T-helper 9 cell (primary cell): ENCODE data around the gene ERC2.

Experiments
- DNase-seq: peaks from one replicate; pipeline ENCODE4 v3.0.0-alpha.2; 2020

The ERC2 gene

DNA sequence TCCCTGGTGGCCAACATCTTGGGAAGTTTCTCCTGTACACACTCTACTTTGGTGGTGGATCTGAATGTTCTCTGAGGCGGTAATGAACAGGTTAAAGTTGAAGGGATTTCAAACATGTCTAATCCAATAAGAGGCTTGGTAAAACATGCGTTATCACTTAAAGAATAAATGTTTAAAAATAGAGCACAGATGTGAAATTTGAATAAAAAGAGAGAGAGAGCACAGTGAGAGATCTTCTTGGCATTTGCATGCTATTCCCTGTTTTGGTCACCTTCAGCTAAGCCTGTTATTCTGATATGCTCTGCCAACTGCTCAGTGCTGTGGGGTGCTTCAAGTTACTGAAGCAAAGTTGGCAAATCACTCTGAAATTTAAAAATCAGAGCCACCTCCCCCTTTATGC is 743.4 kb downstream of the ERC2 start:
- DNase-seq, result no peak

DNA sequence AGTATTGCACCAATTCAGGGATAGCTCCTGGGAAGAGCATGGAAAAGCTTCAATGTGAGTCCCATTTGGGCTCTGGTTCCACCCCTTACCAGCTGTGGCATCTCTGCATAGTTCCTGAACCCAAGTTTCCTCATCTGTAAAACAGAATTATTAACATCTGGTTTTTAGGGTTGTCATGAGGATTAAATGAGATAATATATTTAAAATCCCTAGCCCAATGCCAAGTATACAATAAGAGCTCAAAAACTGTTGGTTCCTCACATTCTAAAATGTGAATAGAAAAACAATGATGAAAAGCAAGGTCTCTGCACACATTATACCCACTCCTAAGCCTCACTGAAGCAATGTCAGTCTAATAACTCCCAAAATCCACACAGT is 743.9 kb downstream of the ERC2 start:
- no peak for DNase-seq

DNA sequence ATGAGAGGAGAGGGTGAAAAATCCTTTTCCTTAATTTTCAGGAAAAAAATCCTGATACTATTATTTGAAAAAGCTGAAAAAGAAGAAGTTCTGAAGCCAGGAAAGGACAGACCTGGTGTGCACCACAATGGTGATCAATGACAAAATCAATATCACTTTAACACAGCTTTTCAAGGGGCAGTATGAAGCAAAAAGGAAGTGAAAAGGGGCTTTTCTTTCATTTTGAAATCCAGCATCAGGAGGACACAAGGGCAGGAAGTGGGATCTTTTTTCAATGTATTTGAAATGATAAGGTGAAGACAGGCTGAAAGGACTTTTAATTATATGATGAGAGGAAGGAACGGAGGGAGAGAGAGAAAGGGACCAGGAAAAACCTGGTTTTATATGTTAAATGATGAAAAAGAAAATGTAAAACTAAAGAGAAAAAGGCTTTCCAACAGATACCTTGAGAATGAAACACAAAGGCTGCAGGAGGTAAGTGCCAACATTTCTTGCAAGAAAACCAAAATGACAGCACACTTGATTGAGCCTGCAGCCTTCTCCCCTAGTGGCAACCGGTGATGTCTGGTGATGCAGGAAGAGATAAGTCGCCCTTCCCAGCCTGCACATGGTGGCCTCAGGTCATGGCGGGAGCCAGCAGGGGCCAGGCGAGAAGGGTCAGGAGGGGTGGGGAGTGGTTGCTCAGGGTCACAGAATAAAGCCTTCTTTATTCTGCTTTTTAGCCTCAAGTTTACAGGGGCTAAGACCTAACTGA is 744.4 kb downstream of the ERC2 start:
- DNase-seq, result no peak

DNA sequence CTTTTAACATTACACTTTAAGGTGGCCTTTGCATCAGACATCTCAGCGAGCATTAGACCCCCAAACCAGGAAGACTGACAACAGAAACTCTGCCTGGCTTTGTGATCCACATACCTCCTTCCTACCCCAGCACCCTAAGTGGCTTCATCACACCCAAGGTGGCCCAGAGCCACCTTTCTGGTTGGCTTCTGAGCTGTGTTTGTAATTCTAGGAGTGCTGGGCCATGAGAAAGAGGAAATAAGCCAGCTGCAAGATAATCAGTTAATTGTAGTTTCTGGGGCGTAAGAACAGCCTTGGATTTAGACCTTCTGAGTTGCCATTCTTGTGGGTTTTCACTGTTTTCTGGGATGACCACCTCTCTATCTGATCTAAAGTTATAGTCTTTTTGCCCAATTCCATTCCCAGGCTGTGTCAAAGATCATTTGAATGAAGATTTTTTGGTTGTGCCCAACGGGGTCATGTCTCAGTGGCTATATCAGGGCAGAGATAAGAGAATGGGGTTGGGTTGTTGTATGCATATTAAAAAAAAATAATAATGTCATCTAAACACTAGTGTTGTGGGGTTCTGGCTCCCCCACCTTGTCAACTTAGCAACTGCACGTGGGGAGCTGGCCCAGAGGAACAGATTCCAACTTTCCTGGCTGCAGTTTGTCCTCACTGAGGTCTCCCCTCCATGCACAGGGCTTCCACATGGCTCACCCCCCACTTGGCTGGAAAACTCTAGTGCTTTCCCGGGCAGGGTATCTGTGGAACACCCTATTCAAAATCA is 746.4 kb downstream of the ERC2 start:
- no peak for DNase-seq

DNA sequence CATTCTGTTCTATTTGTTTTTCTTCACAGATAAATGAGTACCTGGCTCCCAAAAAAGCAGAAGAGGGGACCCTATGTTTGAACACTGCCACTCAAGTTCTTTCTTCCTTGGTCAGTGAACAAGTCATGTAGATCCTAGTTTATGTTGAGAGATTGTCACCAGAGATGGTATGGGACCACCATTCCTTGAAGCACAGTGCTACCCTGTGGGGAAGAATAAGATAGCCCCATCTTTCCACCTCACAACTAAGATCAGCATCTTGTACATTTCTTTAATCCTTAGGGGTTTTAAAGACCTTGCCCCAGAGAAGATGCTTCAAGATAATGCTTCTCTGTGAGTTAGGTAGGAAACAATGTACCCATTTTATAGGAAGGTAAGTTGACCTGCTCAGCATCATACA is 747.7 kb downstream of the ERC2 start:
- DNase-seq, result no peak

DNA sequence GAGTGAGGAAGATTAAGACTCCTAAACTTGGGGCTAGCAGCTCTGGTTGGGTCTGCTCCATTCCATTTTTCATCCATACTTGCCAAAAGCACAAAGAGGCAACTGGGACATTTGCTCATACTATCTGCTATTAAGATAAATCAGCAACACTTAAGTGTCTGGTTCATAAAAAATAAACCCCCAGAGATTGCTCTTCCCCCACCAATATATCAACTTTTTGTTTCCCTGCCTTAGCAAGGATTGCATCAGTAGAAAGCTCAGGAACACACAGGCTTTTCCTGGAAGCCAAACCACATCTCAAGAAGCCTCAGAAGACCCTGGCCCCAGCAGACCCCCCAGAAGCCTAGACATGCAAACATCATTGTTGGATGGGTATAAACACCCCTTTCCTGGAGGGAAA is 748.8 kb downstream of the ERC2 start:
- DNase-seq, result no peak

DNA sequence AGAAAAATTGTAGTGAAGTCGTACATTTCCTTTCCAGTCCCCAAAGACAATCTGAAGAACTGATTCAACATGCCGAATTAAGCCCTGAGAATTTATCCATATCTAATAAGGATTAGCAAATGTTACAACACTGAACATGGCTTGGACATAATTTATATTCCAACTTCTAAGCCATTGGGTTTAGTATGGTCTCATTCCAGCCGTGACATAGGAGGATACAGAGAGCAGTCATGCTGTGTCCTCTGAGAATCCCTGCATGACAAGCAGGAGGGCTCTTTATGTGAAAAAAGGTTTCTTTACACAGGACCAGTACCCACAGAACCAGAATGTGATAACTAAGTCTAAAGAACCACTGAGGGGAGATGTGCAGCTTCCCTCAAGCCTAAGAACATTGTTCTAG is 749.3 kb downstream of the ERC2 start:
- DNase-seq, result no peak

DNA sequence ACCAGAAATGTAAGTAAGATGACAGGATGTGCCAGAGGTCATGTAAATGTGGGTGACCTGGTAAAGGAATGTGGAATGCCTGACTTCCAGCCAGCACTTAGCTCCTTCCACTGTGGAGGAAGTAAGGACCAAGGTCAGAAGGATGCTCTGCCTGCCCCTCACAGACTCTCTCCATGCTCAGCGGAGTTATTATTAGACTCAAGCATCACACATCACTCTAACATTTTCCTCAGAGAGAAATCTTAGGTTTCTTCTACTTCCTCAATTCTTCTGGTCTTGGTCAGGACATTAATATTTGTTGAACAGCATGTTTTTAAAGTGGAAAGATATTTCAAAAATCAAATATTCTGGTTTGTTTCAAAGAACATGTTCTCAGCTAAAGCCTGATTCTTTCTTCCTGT is 749.7 kb downstream of the ERC2 start:
- DNase-seq, result no peak

DNA sequence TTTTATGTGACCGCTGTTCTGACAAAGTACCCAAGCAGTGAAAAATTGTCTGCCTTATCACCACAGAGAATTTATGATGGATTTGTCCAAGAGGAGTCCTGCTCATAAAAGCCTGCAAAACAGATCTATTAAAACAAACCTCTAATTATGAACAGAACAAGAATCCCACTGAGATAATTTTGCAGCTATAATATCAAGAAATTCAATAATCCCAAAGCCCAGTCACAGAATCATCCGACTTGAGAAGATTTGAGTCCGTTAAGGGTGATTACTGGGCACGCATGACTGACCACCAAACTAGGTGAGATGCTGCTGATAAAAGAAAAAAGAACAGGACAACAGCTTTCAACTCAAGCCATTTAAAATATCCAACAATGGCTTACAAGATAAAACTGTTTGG is 750.2 kb downstream of the ERC2 start:
- no peak for DNase-seq

DNA sequence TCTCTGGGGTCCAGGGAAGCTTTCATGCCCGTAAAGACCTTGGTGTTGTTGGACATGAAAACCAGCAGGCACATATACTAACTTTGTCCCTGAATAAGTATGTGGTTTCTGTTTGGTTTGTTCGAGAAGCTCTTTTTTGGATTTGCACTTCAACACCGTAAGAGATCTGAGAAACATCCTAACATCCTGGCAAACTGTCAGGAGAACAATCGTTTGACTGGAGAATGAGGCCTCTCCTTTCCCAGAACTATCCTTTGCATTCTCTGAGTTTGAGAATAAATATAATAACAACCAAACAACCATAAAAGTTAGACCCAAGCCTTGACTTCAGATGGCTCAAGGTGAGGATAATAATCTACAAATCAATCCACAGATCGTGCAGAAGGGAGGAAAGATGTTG is 750.8 kb downstream of the ERC2 start:
- DNase-seq, result no peak

DNA sequence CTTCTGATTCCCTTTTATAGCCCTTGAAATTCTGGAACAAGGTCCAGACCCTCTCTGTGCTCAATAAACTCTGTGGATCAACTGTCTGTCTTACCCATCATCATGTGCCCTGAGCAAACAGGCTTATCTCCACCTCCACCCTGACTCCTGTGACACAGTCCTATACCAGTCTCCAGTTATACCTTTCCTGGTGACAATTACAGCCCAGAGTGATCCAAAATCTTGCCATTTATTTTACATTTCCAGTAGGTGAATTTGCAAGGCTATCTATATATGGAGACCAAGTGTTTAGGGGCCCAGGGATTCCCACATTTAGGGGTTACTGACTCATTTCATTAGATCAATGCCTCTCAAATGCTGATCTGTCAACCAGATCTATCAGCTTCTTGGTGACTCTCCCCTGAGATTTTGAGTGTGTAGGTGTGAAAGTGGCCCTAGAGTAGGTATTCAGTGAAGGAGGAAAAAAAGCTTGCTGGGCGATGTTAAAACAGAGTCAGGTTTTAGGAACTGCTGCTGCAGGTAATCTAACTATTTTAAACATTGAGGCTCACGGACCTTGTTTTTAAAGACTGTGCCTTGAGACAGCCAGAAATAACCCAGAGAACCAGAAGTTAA is 751.5 kb downstream of the ERC2 start:
- no peak for DNase-seq

DNA sequence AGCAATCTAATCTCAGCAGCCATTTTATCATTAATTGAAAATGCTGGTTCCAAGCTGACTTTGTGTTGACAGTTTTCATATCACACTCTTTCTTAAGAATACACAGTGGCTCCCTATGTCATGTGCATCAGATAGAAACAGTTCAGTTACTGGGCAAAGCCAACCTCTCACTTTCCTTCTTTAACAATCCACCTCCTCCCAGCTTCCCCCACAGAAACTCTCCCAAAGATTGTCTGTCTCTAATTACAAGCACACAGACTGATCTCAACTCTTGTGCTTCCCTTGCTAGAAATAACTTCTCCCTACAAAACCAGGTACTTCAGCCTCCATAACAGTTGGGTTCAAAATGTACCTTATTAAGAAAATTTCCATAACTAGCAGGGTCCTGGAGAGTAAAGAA is 752.2 kb downstream of the ERC2 start:
- no peak for DNase-seq

DNA sequence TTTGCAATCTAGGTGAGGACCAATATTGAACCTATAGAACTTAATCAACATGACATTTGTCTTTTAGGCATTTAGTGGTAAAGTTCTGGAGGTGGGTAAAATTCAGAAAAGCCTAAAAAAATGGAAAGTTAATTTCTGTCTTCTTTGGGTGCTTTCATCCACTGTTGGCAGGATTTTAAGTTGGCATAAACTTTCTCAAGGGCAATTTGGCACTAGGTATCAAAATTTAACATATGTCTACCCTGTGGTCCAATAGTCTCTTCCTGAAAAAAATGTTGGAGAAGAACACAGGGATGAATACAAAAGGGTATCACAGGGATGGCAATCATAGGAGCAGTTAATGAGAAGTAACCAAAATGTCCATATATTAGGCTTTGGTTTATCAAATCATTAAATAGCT is 754.2 kb downstream of the ERC2 start:
- DNase-seq, result no peak

DNA sequence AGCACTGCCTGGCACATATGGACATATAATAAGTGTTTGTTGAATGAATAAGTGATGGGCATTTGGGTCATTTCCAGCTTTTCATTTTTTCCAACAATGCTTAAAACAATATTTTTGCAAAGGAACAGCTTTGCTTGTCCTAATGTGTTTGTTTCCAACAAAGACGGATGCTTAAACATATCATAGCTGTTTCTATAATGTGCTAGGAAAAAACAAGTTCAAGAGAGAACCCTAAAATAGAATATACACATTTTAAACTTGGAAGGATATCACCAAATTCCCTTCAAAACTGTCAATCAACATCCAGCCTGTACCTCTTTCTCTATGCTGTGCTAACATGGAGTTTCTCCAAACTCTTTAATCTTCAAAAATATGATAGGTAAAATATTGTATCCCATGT is 756.6 kb downstream of the ERC2 start:
- DNase-seq, result no peak

DNA sequence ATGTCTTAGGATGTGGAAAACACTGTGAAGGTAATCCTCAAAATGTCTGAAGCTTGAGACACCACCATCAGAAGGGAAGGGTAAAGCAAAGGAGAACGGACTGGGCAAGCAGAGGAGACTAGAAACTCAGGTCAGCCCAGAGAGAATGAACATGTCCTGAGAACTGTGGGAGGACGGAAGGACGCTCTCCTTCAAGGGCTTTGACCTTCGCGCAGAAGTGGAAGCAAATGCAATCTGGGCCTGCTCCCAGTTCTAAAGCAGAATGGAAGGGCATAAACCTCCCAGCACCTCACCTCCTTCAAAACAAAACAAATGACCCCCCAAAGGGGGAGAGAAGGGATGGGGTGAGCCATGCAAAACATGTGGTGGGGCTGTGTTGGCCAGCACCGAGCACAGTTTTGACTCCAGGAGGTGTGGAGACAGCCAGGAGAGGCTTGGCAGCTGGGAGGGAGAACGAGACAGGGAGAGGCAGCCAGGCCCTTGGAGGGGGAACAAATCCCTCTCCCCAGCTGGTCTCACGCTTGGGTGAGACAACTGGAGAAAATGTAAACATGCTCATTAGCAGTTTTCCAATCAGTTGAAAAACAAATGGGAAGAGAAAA is 758.8 kb downstream of the ERC2 start:
- DNase-seq, result no peak

DNA sequence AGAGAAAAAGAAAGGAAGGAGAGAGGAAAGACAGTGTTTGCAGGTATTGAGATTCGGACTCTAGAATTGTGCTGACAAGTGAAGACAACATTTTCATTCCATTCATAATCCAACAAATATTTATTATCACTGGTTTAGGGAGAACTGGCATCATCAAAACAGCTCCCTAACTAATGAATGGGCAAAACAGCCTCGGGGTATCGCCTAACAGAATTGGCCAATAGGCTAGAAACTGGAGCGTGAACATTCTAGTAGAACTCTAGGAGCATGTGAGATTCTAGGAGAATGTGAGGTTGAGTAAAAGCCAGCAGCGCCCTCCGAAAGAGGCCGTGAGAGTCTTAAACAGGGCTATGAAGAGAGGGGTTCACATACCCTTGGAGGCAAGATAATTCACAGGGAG is 759.3 kb downstream of the ERC2 start:
- DNase-seq, result no peak

DNA sequence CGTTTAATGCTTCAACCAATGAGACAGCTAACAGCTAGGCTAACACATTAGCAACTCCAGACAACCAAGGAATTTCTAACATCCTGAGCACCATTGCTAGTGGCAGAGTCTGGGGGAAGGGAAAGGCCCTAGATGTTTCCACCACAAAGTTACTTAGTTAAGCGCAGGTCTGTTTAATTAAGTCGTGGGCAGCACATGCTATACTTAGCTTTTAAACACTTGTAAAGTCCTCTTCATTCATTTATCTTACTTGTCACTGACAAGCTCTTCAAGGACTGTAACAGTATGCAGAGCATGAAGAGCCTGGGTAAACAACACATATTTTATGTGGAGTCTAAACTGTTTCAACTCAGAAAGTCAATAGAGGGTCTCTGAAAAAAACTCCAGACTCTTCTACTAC is 760.0 kb downstream of the ERC2 start:
- no peak for DNase-seq

DNA sequence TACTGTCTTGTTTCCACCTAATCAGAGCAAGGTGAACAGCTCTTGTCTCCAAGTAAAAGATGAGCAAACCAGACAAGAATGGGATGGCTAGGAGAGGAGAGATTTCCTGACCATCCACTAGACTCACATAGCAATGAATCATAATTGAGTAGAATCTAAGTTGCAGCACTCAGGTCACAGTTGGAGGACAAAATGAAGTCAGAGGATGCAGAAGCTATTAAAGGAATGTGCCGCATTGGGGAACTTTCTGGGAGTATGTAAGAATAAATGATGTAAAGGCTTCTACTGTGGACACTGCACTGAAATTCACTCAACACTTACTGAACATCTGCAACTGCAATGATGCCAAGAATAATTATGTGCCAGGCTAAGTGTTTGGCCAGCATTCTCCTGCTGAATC is 763.7 kb downstream of the ERC2 start:
- no peak for DNase-seq

DNA sequence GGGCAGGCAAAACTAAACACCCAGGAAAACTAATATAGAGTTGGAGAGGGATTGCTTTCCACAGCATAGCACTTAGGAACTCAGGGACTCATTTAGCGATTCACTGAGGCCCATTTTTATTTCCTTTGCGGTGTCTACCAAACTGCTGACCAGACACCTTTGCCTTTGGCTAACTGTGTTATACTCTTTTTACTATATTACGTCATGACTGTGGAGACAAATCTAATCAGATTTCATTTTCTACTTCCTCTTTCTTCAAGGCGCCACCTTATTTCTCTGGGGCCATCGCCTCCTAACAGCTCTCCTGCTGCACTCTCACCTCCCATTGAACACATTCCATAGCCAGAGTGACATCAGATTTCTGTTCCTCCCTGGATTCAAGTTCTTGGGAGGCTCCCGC is 765.4 kb downstream of the ERC2 start:
- no peak for DNase-seq

DNA sequence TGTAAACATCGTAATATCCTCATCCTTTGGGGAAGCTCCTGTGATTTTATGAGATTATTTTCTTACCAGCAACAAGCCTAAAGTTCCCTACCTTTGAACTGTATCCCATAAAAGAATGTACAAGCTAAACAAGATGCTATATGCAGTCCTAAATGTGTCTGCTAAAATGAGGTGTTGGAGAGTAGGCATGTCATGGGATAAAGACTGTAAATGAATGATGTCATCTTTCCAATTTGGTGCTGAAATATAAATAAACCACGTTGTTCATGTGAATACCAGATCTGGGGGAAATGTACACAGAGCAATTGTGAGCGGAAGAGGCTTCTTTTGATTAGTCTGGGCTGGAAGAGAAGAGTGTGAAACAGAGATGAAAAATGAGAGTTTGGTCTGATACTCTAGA is 766.3 kb downstream of the ERC2 start:
- DNase-seq, result no peak

DNA sequence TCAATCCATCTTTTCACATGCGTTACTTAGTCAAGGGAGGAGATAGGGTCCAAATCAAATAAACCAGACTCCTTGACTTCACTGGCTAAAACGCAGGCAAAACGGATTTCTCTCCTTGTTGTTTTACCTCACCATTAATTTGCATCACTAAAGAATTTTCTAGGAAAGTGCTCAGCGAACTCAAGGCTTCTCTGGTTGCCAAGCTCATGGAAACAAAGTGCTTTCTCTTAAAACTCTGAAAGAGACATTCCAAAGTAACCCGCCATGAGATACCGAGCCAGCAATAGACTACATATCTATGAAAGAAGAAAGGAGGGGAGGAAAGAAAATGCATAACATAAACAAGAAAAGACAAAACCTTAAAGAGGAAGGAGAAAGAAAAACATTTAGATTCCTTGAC is 769.4 kb downstream of the ERC2 start:
- no peak for DNase-seq

DNA sequence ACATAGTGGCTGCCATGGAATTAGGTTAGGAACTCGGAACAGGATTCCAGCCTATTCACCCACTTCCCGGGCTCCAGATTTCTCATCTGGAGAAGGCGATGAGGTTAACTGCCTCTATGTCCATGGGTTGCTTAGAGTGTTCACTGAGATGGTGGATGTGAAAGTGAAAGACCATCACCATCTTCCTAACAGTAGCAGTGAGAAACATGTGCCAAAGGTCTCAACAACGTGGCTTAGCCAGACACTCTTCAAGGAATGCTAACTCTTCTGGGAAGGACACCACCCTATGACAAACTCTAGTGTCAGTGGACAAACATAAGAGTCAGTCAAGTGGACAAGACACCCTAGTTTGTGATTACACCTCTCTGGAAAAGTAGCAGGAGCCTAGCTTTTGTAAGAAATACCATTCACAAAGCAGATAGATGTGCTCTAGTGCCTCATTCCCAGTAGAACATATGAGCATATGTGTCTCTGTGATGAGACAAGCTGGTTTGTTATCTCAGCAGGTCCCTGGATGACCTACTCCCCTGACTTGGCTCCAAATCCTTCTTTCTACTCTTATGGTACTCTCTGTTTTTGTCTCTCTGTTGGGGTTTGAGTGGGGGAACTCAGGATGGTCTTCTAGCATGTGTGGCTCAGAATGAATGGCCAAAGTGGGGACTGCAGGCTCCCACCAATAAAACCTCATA is 770.9 kb downstream of the ERC2 start:
- DNase-seq, result no peak

DNA sequence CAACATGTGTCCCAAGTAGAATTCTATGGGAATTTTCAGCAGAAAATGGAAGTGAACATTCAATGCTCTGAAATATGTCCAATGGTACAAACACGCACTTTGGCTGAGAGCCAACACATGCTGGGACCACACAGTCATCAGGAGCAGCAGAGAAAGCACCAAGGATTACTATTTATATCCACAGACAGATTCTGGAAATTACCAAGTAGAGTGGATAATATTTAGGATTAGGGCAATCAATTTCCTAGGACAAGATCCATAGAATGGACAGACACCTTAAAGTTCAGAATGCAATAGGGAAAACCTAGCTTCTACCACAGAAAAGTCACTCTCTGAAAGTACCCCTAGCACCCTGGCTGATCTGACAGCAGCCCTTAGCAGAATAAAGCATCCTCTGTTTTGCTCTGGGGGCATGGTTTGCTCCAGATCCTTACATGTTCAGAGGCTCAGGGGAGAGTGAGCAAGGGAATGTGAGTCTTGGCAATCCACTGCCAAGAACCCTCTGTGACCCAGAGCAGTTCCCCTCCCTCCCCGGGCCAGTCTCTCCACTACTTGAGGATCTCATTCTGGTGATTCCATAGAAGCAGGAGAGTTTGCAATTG is 775.2 kb downstream of the ERC2 start:
- DNase-seq, result no peak
